SIG-M5 treated with dmso at 0.1 percent for 504 hours (cell line): ENCODE measurements around the gene DENND6A.
"Not testable (repeated sequence)": the region's sequence is repeated elsewhere in the genome, so short reads cannot be mapped to it uniquely, and the experiment has no call there.

ENCODE experiments used
- DNase-seq: peaks from one replicate; lab custom pipeline; 2025; ENCODE audit not compliant: unreplicated experiment; lab: John Stamatoyannopoulos, UW

DENND6A gene

GRCh38 chr3:57694146-57694545 lies 1.3 kb upstream of the DENND6A start:
- DNase-seq, result no peak

DNA sequence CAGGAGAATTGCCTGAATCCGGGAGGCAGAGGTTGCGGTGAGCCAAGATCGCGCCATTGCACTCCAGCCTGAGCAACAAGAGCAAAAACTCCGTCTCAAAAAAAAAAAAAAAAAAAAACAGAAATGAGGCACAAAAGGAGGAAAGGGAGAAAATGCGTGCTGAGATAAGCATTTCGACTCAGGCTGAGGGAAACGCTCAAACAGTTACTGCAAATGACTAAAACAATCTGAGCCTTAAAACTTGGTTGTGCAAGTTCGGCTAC lies 813 bp downstream of the DENND6A start:
- DNase-seq, result not testable (repeated sequence)

DNA sequence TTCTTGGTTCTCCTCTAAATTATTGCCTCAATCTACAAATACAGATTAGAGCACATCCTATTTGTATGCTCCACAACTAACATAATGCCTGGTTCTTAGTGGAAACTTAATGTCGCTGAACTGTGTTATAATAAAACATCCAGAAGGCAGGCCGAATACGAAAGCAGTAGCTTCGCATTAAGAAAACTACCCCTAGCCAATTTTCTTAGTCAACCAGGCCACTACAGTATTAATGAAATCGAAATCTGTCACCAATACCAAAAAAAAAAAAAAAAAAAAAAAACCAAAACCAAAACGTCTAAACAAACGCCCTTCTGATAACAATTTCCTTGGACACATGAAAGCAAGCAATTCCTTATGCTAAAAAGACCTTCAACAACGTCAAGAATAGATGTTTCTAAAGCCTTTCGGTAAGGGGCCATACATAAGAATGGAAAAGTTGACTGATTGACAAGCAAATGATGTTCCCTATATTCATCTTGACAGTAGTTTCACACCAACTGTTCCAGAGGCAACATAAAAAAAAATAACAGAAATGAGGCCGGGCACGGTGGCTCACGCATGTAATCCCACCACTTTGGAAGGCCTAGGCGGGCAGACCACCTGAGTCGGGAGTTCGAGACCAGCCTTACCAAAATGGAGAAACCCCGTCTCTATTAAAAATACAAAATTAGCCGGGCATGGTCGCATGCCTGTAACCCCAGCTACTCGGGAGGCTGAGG lies 1.3 kb downstream of the DENND6A start:
- peak; percentile 33 for DNase-seq

- DNase-seq, result no peak
These were observed 3.4 kb downstream of the DENND6A start for GRCh38 chr3:57689367-57690053.

DNA sequence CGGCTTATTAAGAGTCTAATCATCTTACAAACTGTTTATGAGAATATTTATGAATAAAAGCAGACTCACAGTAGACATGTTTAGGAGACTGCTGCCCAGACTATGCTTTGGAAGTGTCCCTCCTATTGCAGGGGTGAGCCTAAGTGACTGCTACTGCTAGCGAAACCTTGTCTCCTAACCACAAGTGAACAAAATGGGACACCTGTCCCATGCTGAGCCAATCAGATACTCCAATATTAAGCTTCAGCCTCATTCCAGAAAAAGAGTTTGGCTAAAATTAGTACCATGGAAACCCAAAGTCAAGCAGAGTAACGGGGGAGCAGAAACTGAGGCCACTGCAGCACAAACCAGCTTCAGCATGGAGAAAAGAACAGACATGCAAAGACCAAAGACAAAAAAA lies 4.6 kb downstream of the DENND6A start:
- no peak for DNase-seq

DNA sequence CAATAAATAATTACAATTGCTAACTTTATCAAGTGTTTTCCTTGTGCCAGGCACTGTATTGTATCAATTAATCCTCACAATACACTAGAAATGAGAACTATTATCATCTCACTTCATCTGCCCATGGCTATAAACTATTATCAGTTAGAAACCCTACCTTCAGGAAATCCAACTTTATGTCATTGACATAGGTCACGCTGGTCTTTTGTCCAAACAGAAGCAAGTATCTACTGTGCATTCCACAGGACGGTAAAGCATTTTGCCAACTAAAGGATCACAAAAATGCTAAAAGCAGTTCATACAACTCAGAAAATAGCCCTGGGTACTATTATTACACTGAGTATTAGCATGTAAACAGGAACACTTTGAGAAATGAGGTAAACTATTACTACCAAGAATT lies 9.6 kb downstream of the DENND6A start:
- DNase-seq, result no peak

- no peak for DNase-seq
These were observed 10.6 kb downstream of the DENND6A start for GRCh38 chr3:57682284-57682683.

DNA sequence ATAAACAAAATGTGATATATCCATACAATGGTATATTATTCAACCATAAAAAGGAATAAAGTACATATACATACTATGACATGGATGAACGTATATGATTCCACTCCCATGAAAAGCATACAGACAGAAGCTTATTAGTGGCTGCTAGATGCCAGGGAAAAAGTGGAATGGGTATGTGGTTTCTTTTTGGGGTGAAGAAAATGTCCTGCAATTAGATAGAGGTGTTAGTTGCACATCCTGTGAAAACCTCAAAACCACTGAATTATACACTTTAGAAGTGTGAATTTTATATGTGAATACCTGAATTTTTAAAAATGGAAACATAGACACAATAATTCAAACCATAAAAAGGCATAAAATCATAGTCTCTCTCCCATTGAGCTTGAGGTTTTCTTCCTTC lies 11.2 kb downstream of the DENND6A start:
- DNase-seq, result no peak

DNA sequence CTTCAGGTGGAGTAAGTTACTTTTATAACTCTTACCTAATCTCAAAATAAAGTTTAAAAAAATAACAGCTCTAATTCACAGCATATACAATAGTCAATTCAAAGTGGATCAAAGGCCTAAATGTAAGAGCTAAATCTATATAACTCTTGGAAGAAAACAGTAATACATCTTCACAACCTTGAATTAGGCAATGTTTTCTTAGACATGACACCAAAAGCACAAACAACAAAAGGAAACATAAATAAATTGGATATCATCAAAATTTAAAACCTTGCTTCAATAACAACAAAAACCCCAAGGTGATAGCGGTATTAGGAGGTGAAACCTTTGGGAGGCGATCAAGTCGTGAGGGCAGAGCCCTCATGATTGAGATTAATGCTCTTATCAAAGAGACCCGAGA lies 12.8 kb downstream of the DENND6A start:
- no peak for DNase-seq

DNA sequence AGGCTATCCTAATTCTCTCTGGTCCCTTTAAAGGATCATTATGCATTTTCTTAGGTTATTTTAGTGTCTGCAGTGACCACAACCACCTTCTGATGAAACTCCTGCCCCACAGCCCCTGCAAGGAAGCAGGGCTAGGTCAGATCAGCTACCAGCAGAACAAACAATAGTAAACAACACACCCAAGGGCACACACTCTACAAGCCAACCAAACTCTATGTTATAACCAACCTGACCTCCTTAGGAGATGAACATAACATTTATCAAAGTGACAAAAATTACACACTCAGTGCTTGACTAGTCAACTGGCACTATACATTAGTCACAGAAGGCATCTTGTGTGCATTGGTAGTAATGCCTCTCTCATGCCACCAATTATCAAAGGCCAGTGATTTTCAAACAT lies 17.3 kb downstream of the DENND6A start:
- no peak for DNase-seq

- DNase-seq, result peak; percentile 58
These were observed 19.7 kb downstream of the DENND6A start for GRCh38 chr3:57673156-57673555.

DNA sequence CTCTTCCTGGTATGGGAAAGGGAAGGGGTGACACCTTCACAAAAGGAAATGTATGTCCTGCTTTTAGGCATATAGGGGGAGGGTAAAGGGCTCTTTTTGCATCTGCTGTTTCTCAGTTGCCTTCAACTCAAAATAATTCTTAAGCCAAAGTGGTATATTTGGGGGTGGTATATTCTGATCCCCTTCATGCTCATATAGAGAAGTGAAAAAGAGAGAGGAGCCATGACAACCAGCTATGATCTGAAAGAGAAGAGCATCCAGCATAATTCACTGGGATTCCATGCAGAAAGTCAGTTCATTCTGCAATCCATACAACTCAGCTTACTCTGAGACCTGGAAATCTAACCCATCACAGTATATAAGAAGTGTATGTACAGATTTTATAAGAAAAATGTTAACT lies 22.3 kb downstream of the DENND6A start:
- no peak for DNase-seq

- no peak for DNase-seq
These were observed 31.5 kb downstream of the DENND6A start for GRCh38 chr3:57661404-57661803.

DNA sequence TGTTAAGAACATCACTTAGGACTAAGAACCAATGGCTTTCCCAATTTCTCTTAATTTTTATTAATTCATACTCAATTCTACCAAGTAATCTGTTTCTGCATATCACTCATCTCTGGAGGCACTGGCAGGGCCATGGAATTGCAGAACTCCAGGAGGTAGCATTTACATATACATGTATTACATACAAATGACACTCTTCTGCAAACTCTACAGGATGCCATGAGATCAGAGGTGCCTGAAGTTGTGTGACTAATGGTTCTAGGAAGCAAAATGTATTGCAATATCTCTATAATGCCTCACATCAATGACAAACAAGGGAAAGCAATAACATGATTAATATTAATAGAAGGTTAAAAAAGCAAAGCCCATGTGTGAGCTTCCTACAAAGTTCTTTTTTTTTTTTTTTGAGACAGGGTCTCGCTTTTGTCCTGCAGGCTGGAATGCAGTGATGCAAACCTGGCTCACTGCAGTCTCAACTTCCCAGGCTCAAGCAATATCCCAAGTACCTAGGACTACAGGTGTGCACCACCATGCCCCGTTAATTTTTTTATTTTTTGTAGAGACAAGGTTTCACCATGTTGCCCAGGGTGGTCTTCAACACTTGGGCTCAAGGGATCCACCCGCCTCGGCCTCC lies 33.0 kb downstream of the DENND6A start:
- DNase-seq, result no peak

DNA sequence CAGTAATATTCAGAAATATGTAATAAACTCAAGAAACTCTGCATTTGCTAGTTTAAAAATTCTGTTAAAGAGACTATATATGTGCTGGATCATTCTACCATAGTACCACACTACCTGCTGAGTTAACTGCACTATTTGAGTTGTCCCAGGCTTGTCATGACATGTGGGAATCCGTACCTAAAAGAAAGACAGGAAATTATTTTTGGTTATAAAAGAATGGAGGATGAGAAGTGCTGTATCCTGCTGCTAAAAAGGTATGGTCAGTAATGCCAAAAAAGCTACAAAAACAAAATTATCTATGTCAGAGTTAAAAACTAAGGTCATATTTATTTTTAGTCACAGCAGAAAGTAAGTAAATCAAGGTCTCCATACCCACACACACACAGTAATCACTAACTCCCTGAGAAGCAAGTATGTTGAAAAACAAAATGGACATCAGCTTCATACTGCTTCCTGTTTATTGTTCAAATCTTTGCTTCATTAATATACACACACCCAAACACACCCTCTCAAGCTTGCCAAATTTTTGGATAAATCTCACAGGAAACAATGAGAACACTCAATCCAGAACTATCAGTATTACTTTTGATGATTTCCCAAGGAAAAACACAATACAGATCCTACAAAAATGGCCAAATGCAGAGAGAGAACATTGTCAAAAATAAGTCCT lies 33.7 kb downstream of the DENND6A start:
- no peak for DNase-seq

DNA sequence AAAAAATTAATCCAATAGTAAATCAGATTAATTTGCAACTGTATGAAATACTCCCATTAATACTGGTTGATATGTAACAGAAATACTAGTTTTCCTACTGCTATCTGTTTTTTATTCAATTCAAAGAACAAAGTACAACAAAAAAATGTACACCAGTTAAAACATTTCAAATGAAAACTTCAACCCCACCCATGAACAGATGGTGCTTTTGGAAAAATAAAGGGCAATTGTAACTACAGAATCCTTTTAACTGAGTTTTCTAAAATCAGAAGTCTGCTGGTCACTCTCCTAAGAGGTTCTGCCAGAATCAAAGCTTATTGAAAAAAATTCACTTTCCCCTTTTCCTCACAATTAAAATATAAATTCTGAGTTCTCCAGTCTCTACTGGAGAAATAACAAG lies 34.3 kb downstream of the DENND6A start:
- no peak for DNase-seq

DNA sequence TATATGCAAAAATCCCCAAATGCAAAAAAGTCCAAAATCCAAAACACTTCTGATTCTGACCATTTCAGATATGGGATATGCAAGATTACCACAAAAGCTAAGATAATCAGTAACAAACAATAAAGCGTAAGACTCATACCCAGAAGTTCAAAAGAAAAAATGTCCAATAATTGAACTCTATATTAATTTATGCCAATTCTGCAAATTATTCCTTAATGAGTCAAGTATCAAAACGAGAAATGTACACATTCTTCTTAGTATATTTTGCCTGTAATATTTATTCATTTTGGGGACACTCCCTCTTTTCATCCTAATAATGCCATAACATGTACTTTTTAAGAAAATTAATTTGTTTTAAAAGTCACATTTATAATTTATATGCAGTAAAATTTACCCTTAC lies 37.1 kb downstream of the DENND6A start:
- DNase-seq, result no peak

GRCh38 chr3:57654267-57654666 lies 38.6 kb downstream of the DENND6A start:
- DNase-seq, result no peak

DNA sequence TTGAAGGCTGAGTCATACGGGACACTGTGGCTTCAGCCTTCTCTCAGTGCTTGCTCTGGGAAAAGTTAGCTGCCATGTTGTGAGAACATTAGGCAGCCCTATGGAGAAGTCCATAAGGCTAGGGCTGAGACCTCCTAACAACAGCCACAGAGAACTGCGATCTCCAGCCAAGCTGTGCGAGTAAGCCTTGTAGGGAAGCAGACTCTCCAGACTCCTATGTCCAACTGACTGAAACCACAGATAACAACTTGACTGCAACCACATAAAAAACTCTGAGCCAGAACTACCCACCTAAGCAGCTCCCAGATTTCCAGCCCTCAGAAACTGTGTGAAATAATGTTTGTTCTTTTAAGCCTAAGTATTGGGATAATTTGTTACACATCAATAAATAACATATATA lies 40.7 kb downstream of the DENND6A start:
- no peak for DNase-seq

DNA sequence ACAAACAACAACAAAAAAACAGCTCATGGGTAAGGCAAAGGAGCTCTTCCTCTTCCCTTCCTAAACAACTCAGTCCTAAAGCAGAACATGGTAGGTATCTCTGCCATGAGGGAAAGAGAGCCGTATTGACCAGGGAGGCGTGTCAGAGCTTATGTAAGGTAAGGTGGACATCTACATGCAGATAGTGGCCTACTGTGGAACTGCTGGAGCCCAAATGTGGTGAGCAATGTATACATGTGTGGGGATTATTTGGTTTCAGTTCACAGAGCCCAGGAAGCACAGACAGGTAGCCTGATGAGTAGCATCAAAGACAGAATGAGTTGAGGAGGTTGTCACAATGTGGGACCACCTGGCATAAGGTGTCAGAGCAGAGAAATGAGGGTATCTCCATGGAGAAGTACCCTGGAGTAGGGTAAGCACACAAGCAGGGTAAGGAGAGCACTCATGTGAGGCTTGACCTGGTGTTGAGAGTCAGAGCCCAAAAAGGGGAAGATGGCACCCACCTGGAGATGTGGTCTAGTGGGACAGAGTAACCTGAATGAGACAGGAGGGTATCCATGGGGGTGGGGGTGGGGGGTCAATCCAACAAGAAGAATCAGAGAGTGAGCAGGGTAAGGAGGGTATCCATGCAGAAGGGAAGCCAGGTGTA lies 45.5 kb downstream of the DENND6A start:
- DNase-seq, result no peak

DNA sequence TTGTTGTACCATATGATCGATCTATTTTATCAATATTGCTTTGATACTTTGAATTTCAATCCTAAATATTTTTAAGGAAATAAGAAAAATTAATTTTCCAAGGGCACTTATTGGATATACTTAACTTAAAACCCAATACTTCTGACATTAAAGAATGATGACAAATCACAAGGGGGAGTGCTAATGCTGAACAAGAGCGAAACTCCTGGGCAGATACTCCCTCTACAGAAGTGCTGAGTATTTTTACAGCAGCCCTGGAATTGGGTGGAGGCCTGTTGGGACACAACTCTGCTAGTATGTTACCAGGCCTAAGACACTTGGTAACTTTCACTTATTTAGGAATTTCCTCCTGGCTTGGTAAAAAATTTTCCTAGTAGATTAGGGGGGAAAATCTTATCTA lies 46.2 kb downstream of the DENND6A start:
- no peak for DNase-seq

DNA sequence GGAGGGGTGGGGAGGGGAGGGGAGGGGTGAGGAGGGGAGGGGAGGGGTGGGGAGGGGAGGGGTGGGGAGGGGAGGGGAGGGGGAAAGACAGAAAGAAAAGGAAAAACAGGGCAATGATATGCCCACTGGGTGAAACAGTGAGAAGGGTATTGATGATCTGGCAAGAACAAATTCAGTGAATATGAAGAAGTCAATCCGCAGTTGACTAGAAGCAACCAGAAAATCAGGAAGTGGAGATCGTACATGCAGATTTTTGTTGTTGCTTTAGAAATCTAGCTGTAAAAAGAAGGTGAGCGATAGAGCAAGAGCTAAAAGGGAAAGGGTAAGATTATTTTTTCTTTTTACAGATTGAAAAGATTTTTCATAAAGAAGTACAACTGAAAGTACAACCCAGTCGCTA lies 48.1 kb downstream of the DENND6A start:
- DNase-seq, result peak; percentile 28
